GM21447 (cell line): Measurements from ENCODE around the gene BFSP2.
"Not testable (repeated sequence)": the region's sequence is repeated elsewhere in the genome, so short reads cannot be mapped to it uniquely, and the experiment has no call there.

Source experiments
- ATAC-seq: cut with Tn5 transposase; IDR thresholded peaks from one replicate; pipeline ENCODE4 v1.9.1; 2021; ENCODE audit not compliant: unreplicated experiment

The BFSP2 gene

GRCh38 chr3:133477487-133477886 is 77.6 kb downstream of the BFSP2 start:
- peak; percentile 38 for ATAC-seq

GRCh38 chr3:133478624-133479023 is 78.8 kb downstream of the BFSP2 start:
- ATAC-seq, result no peak

- no peak for ATAC-seq
Observed at GRCh38 chr3:133479401-133479800, 79.5 kb downstream of the BFSP2 start.

GRCh38 chr3:133479895-133480669 is 80.2 kb downstream of the BFSP2 start:
- peak; percentile 45 for ATAC-seq

GRCh38 chr3:133482474-133482873 is 82.6 kb downstream of the BFSP2 start:
- not testable (repeated sequence) for ATAC-seq

- ATAC-seq, result no peak
Observed at GRCh38 chr3:133486658-133487057, 86.8 kb downstream of the BFSP2 start.

- ATAC-seq, result no peak
Observed at GRCh38 chr3:133487204-133487603, 87.3 kb downstream of the BFSP2 start.

- ATAC-seq, result no peak
Observed at GRCh38 chr3:133487920-133488540, 88.2 kb downstream of the BFSP2 start.

- ATAC-seq, result no peak
Observed at GRCh38 chr3:133488785-133489367, 89.0 kb downstream of the BFSP2 start.

GRCh38 chr3:133489466-133490085 is 89.7 kb downstream of the BFSP2 start:
- no peak for ATAC-seq

GRCh38 chr3:133490468-133491351 is 90.9 kb downstream of the BFSP2 start:
- peak; percentile 84 for ATAC-seq

- ATAC-seq, result peak; percentile 27
Observed at GRCh38 chr3:133491481-133492059, 91.7 kb downstream of the BFSP2 start.

GRCh38 chr3:133492159-133492741 is 92.4 kb downstream of the BFSP2 start:
- no peak for ATAC-seq

GRCh38 chr3:133494469-133494868 is 94.6 kb downstream of the BFSP2 start:
- no peak for ATAC-seq

- ATAC-seq, result not testable (repeated sequence)
Observed at GRCh38 chr3:133502542-133502941, 102.7 kb downstream of the BFSP2 start.

GRCh38 chr3:133503409-133503808 is 103.6 kb downstream of the BFSP2 start:
- no peak for ATAC-seq

- no peak for ATAC-seq
Observed at GRCh38 chr3:133504736-133505135, 104.9 kb downstream of the BFSP2 start.

GRCh38 chr3:133505813-133506212 is 106.0 kb downstream of the BFSP2 start:
- peak; percentile 59 for ATAC-seq

GRCh38 chr3:133506215-133506901 is 106.5 kb downstream of the BFSP2 start:
- ATAC-seq, result peak; percentile 95
